Neural cell (in vitro differentiated cells): ENCODE results near the gene SLC4A4. TPM values are rescaled to one million over a fixed set of nuclear protein-coding genes. Genes with fewer than 3 reads are reported as not detected.

Experiments used
- H2AFZ ChIP-seq: fragments of 200-600, 300-800 bp; sonication (generic), shearing (Covaris generic); 2 replicates; pipeline ENCODE4 v1.6.0; 2014; ENCODE audit warnings: low read depth, mild to moderate bottlenecking, antibody characterized with exemption, low read length, moderate library complexity
- H3F3A ChIP-seq: fragments of 200-600 bp; shearing (Covaris generic); 2 replicates; pipeline ENCODE4 v1.6.1; 2016; ENCODE audit warnings: mild to moderate bottlenecking, moderate library complexity, mixed read lengths, antibody characterized with exemption, low read length; ENCODE audit not compliant: insufficient read depth, poor library complexity, severe bottlenecking
- H3K27ac ChIP-seq: fragments of 200-600, 300-800 bp; sonication (generic), shearing (Covaris generic); 2 replicates; pipeline ENCODE4 v1.5.1; 2014; ENCODE audit warnings: mild to moderate bottlenecking, low read length, moderate library complexity
- H3K27me3 ChIP-seq: fragments of 300-800, 200-600 bp; sonication (generic), shearing (Covaris generic); 2 replicates; pipeline ENCODE4 v1.6.0; 2014; ENCODE audit warnings: mild to moderate bottlenecking, low read depth, low read length, moderate library complexity; ENCODE audit not compliant: insufficient read depth
- H3K36me3 ChIP-seq: fragments of 300-800, 200-600 bp; sonication (generic), shearing (Covaris generic); 2 replicates; pipeline ENCODE4 v1.5.1; 2014; ENCODE audit warnings: mild to moderate bottlenecking, antibody characterized with exemption, low read length, moderate library complexity; ENCODE audit not compliant: insufficient read depth
- H3K4me2 ChIP-seq: fragments of 300-800, 200-600 bp; sonication (generic), shearing (Covaris generic); 2 replicates; pipeline ENCODE4 v1.6.0; 2014; ENCODE audit warnings: mild to moderate bottlenecking, low read length
- H3K4me3 ChIP-seq: fragments of 300-800, 200-600 bp; sonication (generic), shearing (Covaris generic); 2 replicates; pipeline ENCODE4 v1.5.1; 2014; ENCODE audit warnings: mild to moderate bottlenecking, low read length, moderate library complexity
- H3K79me2 ChIP-seq: fragments of 200-600 bp; shearing (Covaris generic); replicated peaks from 2 replicates; pipeline ENCODE4 v1.6.0; 2014; ENCODE audit warnings: mild to moderate bottlenecking, low read length, moderate library complexity; ENCODE audit not compliant: insufficient read depth
- H3K9ac ChIP-seq: fragments of 300-800, 200-600 bp; sonication (generic), shearing (Covaris generic); 2 replicates; pipeline ENCODE4 v1.6.1; 2016; ENCODE audit warnings: mild to moderate bottlenecking, low read length, mixed read lengths
- H3K9me2 ChIP-seq: fragments of 200-600 bp; shearing (Covaris generic); 2 replicates; pipeline ENCODE4 v1.6.1; 2016; ENCODE audit warnings: mild to moderate bottlenecking, low read length, mixed read lengths; ENCODE audit not compliant: insufficient read depth
- H3K9me3 ChIP-seq: fragments of 200-600, 300-800 bp; sonication (generic), shearing (Covaris generic); 2 replicates; pipeline ENCODE4 v1.6.1; 2016; ENCODE audit warnings: mild to moderate bottlenecking, mixed run types, low read length, moderate library complexity, mixed read lengths
- H4K20me1 ChIP-seq: fragments of 200-600 bp; shearing (Covaris generic); 2 replicates; pipeline ENCODE4 v1.6.1; 2016; ENCODE audit warnings: mild to moderate bottlenecking, mixed run types; ENCODE audit not compliant: insufficient read depth
- EP300 ChIP-seq: fragments of 450-650 bp; conservative IDR thresholded peaks from 2 replicates; pipeline ENCODE4 v1.6.1; 2014; ENCODE audit warnings: antibody characterized with exemption, mild to moderate bottlenecking, moderate library complexity; ENCODE audit not compliant: poor library complexity, severe bottlenecking
- EZH2 ChIP-seq: fragments of 200-600, 300-800 bp; shearing (Covaris generic), sonication (generic); IDR thresholded peaks from 2 replicates; pipeline ENCODE4 v1.6.1; 2014; ENCODE audit warnings: antibody characterized with exemption, low read length, borderline replicate concordance, mild to moderate bottlenecking; ENCODE audit not compliant: insufficient read depth, poor library complexity, severe bottlenecking
- MXI1 ChIP-seq: fragments of 450-650 bp; conservative IDR thresholded peaks from 2 replicates; pipeline ENCODE4 v1.6.1; 2014; ENCODE audit warnings: antibody characterized with exemption, mild to moderate bottlenecking; ENCODE audit not compliant: poor library complexity, severe bottlenecking
- POLR2AphosphoS5 ChIP-seq: IDR thresholded peaks from 2 replicates; pipeline ENCODE4 v1.6.1; 2012
- RAD21 ChIP-seq: fragments of 450-650 bp; conservative IDR thresholded peaks from 2 replicates; pipeline ENCODE4 v1.6.1; 2014; ENCODE audit warnings: antibody characterized with exemption, mild to moderate bottlenecking, moderate library complexity
- SMC3 ChIP-seq: fragments of 450-650 bp; conservative IDR thresholded peaks from 2 replicates; pipeline ENCODE4 v1.6.1; 2014; ENCODE audit warnings: antibody characterized with exemption, mild to moderate bottlenecking, moderate library complexity; ENCODE audit not compliant: poor library complexity
- TAF1 ChIP-seq: IDR thresholded peaks from 2 replicates; pipeline ENCODE4 v1.6.1; 2012; ENCODE audit warnings: low read depth
- polyA plus RNA-seq: library from polyadenylated mRNA; depleted of rRNA; stranded (reverse); fragments of >200 nt; gene quantifications from 2 replicates; pipeline ENCODE4 v1.2.3, GENCODE V29; 2014
- TF ChIP-seq, protein P1 (sequence below): fragments of 450-650 bp; IDR thresholded peaks from 2 replicates; pipeline ENCODE4 v1.5.1; 2014; ENCODE audit warnings: antibody characterized with exemption, mild to moderate bottlenecking, moderate library complexity; ENCODE audit not compliant: poor library complexity, severe bottlenecking
- TF ChIP-seq, protein P2 (sequence below): IDR thresholded peaks from 2 replicates; pipeline ENCODE4 v1.6.1; 2012; ENCODE audit warnings: borderline replicate concordance

Gene SLC4A4
- polyA plus RNA-seq, 1 donor from 2014 or later, result 9.2 TPM

DNA sequence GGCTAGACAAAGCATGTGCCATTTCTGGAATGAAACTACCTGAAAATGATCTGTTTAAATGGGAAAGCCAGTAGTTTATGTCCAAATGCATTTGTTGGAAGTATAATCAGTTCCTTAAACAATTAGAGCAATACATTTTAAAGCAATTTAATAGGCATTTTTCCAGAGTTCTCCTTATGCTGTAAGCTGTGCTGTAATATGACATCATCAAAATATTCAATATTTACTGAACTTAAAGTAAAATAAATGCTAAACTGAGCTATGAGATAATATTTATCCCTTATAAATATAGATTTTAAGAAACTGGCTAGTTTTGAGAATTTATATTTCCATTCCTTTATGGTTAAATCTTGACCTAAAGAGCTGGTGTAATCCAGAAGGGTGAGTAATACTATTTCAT, 7.9 kb downstream of the SLC4A4 start:
- no peak overlapping the region for H2AFZ ChIP-seq
- H3K9ac ChIP-seq, result no peak overlapping the region
- H3K9me3 ChIP-seq, result no peaks in the 10 kb centered on the region
- no peak overlapping the region for H3K4me3 ChIP-seq
- H3K27ac ChIP-seq, result no peak overlapping the region
- no peaks in the 10 kb centered on the region for H3K27me3 ChIP-seq
- H4K20me1 ChIP-seq, result no peaks in the 10 kb centered on the region
- no peaks in the 10 kb centered on the region for H3K79me2 ChIP-seq
- TF ChIP-seq TAF1 (no peak), EP300 (no peak), MXI1 (no peak), SMC3 (no peak), POLR2AphosphoS5 (no peak), RAD21 (no peak), EZH2 (no peak)
- TF ChIP-seq, protein P1, sequence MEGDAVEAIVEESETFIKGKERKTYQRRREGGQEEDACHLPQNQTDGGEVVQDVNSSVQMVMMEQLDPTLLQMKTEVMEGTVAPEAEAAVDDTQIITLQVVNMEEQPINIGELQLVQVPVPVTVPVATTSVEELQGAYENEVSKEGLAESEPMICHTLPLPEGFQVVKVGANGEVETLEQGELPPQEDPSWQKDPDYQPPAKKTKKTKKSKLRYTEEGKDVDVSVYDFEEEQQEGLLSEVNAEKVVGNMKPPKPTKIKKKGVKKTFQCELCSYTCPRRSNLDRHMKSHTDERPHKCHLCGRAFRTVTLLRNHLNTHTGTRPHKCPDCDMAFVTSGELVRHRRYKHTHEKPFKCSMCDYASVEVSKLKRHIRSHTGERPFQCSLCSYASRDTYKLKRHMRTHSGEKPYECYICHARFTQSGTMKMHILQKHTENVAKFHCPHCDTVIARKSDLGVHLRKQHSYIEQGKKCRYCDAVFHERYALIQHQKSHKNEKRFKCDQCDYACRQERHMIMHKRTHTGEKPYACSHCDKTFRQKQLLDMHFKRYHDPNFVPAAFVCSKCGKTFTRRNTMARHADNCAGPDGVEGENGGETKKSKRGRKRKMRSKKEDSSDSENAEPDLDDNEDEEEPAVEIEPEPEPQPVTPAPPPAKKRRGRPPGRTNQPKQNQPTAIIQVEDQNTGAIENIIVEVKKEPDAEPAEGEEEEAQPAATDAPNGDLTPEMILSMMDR, result no peak
- TF ChIP-seq, protein P2, sequence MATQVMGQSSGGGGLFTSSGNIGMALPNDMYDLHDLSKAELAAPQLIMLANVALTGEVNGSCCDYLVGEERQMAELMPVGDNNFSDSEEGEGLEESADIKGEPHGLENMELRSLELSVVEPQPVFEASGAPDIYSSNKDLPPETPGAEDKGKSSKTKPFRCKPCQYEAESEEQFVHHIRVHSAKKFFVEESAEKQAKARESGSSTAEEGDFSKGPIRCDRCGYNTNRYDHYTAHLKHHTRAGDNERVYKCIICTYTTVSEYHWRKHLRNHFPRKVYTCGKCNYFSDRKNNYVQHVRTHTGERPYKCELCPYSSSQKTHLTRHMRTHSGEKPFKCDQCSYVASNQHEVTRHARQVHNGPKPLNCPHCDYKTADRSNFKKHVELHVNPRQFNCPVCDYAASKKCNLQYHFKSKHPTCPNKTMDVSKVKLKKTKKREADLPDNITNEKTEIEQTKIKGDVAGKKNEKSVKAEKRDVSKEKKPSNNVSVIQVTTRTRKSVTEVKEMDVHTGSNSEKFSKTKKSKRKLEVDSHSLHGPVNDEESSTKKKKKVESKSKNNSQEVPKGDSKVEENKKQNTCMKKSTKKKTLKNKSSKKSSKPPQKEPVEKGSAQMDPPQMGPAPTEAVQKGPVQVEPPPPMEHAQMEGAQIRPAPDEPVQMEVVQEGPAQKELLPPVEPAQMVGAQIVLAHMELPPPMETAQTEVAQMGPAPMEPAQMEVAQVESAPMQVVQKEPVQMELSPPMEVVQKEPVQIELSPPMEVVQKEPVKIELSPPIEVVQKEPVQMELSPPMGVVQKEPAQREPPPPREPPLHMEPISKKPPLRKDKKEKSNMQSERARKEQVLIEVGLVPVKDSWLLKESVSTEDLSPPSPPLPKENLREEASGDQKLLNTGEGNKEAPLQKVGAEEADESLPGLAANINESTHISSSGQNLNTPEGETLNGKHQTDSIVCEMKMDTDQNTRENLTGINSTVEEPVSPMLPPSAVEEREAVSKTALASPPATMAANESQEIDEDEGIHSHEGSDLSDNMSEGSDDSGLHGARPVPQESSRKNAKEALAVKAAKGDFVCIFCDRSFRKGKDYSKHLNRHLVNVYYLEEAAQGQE, result no peak
- H3K9me2 ChIP-seq, result no peaks in the 10 kb centered on the region
- H3K36me3 ChIP-seq, result no peaks in the 10 kb centered on the region
- H3K4me2 ChIP-seq, result no peak overlapping the region
- H3F3A ChIP-seq, result no peaks in the 10 kb centered on the region

DNA sequence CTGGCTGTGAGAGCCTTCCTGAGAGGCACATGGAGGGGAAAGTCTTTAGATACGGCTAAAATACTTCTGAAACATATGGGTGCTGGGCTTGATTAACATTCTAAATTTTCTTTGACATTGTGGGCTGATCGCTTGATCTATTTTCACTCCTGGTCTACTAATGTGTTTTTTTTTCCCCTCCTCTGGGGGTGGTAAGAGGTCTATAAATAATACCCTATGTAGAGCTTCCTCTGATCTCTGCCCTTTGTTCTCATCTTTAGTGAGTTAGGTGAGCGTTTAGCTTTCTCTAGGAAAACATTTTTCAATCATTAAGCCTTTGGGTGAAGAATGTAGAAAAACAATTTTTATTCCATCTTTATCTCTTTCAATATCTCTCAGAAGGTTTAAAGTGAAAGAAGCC, 9.8 kb downstream of the SLC4A4 start:
- Histone ChIP-seq H2AFZ (no peak overlapping the region), H3K79me2 (no peaks in the 10 kb centered on the region), H3K4me2 (no peak overlapping the region), H3K9ac (no peak overlapping the region), H4K20me1 (no peaks in the 10 kb centered on the region), H3K27ac (no peak overlapping the region), H3F3A (no peaks in the 10 kb centered on the region), H3K9me2 (no peaks in the 10 kb centered on the region), H3K27me3 (no peaks in the 10 kb centered on the region), H3K36me3 (no peaks in the 10 kb centered on the region), H3K4me3 (no peak overlapping the region), H3K9me3 (no peaks in the 10 kb centered on the region)
- no peak for TF ChIP-seq POLR2AphosphoS5
- TF ChIP-seq, protein P1, result no peak
- TF ChIP-seq RAD21, result no peak
- TF ChIP-seq SMC3, result no peak
- TF ChIP-seq, protein P2, result no peak
- no peak for TF ChIP-seq TAF1
